ENCODE data around the gene SLC1A7. TPM values are rescaled to one million over a fixed set of nuclear protein-coding genes. Genes with fewer than 3 reads are reported as not detected.

Gene SLC1A7
- total RNA-seq, 6 experiments from 2014 or later, result 0.31 to 1.3 (median 0.61) TPM

- 21% methylated on average over 2 of the region's 2 CpGs for WGBS (ENCODE audit: insufficient coverage, low coverage, low lambda C conversion rate, missing lambda C conversion rate)
- H3K9me3 ChIP-seq, result no peaks in the 10 kb centered on the region
- peak in 2 of 3 donors; percentile 58 to 72 for DNase-seq
- H3K36me3 ChIP-seq, result no peaks in the 10 kb centered on the region
- ATAC-seq, result peak; percentile 49 to 71 (median 62)
- no peak overlapping the region for H3K27ac ChIP-seq
- TF ChIP-seq POLR2A (IDR thresholded peaks at IDR 0.05) (no peak), CTCF (IDR thresholded peaks at IDR 0.05) (no peak)
- peaks cover 0 to 31% (median 4%) of the 10 kb centered on the region in 4 donors for H3K4me1 ChIP-seq
- intact Hi-C loops (cut with DNase I), result no loop called here
- no peak overlapping the region for H3K4me3 ChIP-seq
- no peaks in the 10 kb centered on the region for H3K27me3 ChIP-seq
Observed at GRCh38 chr1:53160924-53161378, 18.5 kb upstream of the SLC1A7 start.

GRCh38 chr1:53158900-53159299, 16.5 kb upstream of the SLC1A7 start:
- no peak overlapping the region for H3K4me3 ChIP-seq
- intact Hi-C loops (cut with DNase I), result no loop called here
- H3K9me3 ChIP-seq, result no peaks in the 10 kb centered on the region
- no peaks in the 10 kb centered on the region for H3K36me3 ChIP-seq
- no peaks in the 10 kb centered on the region for H3K27me3 ChIP-seq
- peaks cover 0 to 20% (median 0%) of the 10 kb centered on the region in 4 donors for H3K4me1 ChIP-seq
- WGBS (ENCODE audit: insufficient coverage, low coverage, low lambda C conversion rate, missing lambda C conversion rate), result 0% methylated on average over 1 of the region's 1 CpG
- no peak for TF ChIP-seq CTCF (IDR thresholded peaks at IDR 0.05)
- TF ChIP-seq POLR2A (IDR thresholded peaks at IDR 0.05), result no peak
- DNase-seq (no peak), ATAC-seq (peak in 1 of 4 donors; percentile 45)
- H3K27ac ChIP-seq, result no peak overlapping the region

- intact Hi-C loops (cut with DNase I), result no loop called here
- whole genome bisulfite sequencing (ENCODE audit: insufficient coverage, low coverage, low lambda C conversion rate, missing lambda C conversion rate), result 67% methylated on average over 3 of the region's 3 CpGs
Observed at GRCh38 chr1:53156783-53157182, 14.3 kb upstream of the SLC1A7 start.

GRCh38 chr1:53155945-53156344, 13.5 kb upstream of the SLC1A7 start:
- intact Hi-C loops (cut with DNase I), result no loop called here
- DNase-seq (no peak), ATAC-seq (peak in 1 of 4 donors; percentile 43)
- no peak overlapping the region for H3K4me3 ChIP-seq
- H3K36me3 ChIP-seq, result no peaks in the 10 kb centered on the region
- H3K4me1 ChIP-seq, result peaks cover 0 to 2% (median 0%) of the 10 kb centered on the region in 4 donors
- WGBS (ENCODE audit: insufficient coverage, low coverage, low lambda C conversion rate, missing lambda C conversion rate), result 75% methylated on average over 6 of the region's 7 CpGs
- no peak overlapping the region for H3K27ac ChIP-seq
- TF ChIP-seq POLR2A (IDR thresholded peaks at IDR 0.05) (no peak), CTCF (IDR thresholded peaks at IDR 0.05) (no peak)
- H3K27me3 ChIP-seq, result no peaks in the 10 kb centered on the region
- no peaks in the 10 kb centered on the region for H3K9me3 ChIP-seq

More at GRCh38 chr1:53156783-53157182, 14.3 kb upstream of the SLC1A7 start:
- Histone ChIP-seq H3K36me3 (no peaks in the 10 kb centered on the region), H3K9me3 (no peaks in the 10 kb centered on the region), H3K27ac (no peak overlapping the region), H3K4me1 (peaks cover 0 to 5% (median 0%) of the 10 kb centered on the region in 4 donors), H3K4me3 (no peak overlapping the region), H3K27me3 (no peaks in the 10 kb centered on the region)
- no peak for TF ChIP-seq CTCF (IDR thresholded peaks at IDR 0.05)
- no peak for TF ChIP-seq POLR2A (IDR thresholded peaks at IDR 0.05)
- no peak for DNase-seq
- no peak for ATAC-seq

- TF ChIP-seq CTCF (IDR thresholded peaks at IDR 0.05), result no peak
- TF ChIP-seq POLR2A (IDR thresholded peaks at IDR 0.05), result no peak
- no CpG with 5 or more reads among the region's 1 CpG for WGBS (ENCODE audit: insufficient coverage, low coverage, low lambda C conversion rate, missing lambda C conversion rate)
- intact Hi-C loops (cut with DNase I), result no loop called here
- H3K9me3 ChIP-seq, result no peaks in the 10 kb centered on the region
- no peaks in the 10 kb centered on the region for H3K27me3 ChIP-seq
- ATAC-seq (no peak), DNase-seq (no peak)
- H3K4me3 ChIP-seq, result no peak overlapping the region
- no peak overlapping the region for H3K27ac ChIP-seq
- H3K4me1 ChIP-seq, result no peaks in the 10 kb centered on the region
- no peaks in the 10 kb centered on the region for H3K36me3 ChIP-seq
Observed at GRCh38 chr1:53155534-53155933, 13.1 kb upstream of the SLC1A7 start.
